Esophagus (tissue), 2 donors: ENCODE results near the gene HINT2. TPM values are rescaled to one million over a fixed set of nuclear protein-coding genes. Genes with fewer than 3 reads are reported as not detected.

Experiments
- H3K27ac ChIP-seq, 2 donors: one replicate each; pipeline ENCODE4 v1.5.1; 2013; ENCODE audit warnings: low read depth in 2 of 2, mild to moderate bottlenecking in 2 of 2, inconsistent platforms in 1 of 2, low read length in 1 of 2, moderate library complexity in 1 of 2
- H3K27me3 ChIP-seq, 2 donors: one replicate each; pipeline ENCODE4 v1.6.1; 2013; ENCODE audit warnings: low read length in 2 of 2, control low read depth in 1 of 2, mild to moderate bottlenecking in 1 of 2; ENCODE audit not compliant: insufficient read depth in 2 of 2, control insufficient read depth in 1 of 2
- H3K36me3 ChIP-seq, 2 donors: one replicate each; pipeline ENCODE4 v1.6.1; 2013; ENCODE audit warnings: low read length in 1 of 2; ENCODE audit not compliant: control insufficient read depth in 2 of 2, insufficient read depth in 2 of 2
- H3K4me1 ChIP-seq, 2 donors: one replicate each; pipeline ENCODE4 v1.6.1; 2013; ENCODE audit warnings: low read length in 1 of 2; ENCODE audit not compliant: control insufficient read depth in 2 of 2, insufficient read depth in 2 of 2
- H3K4me3 ChIP-seq, 2 donors: one replicate each; pipeline ENCODE4 v1.5.1; 2013; ENCODE audit warnings: low read length in 2 of 2, mild to moderate bottlenecking in 2 of 2, low read depth in 1 of 2, moderate library complexity in 1 of 2
- H3K9me3 ChIP-seq, 2 donors: one replicate each; pipeline ENCODE4 v1.6.1; 2013; ENCODE audit warnings: mild to moderate bottlenecking in 2 of 2, low read depth in 1 of 2, low read length in 1 of 2, moderate library complexity in 1 of 2; ENCODE audit not compliant: control insufficient read depth in 2 of 2, insufficient read depth in 1 of 2
- WGBS, 2 donors: extraction: QIAGEN DNeasy Blood & Tissue Kit; methylation state at CpG; one replicate each; pipeline ENCODE4 v1.1.7; 2013; 5-methylcytosine and 5-hydroxymethylcytosine counted together
- polyA plus RNA-seq, 2 donors: library from polyadenylated mRNA; stranded (reverse); fragments of 200-250 nt; gene quantifications; one replicate each; pipeline ENCODE4 v1.2.3, GENCODE V29; 2013
- donor health status: healthy with polysubstance abuse.
- donor health status: Bipolar disorder and iron deficiency.

HINT2 gene
- polyA plus RNA-seq, 2 donors, result 43.1 to 45.0 TPM

DNA sequence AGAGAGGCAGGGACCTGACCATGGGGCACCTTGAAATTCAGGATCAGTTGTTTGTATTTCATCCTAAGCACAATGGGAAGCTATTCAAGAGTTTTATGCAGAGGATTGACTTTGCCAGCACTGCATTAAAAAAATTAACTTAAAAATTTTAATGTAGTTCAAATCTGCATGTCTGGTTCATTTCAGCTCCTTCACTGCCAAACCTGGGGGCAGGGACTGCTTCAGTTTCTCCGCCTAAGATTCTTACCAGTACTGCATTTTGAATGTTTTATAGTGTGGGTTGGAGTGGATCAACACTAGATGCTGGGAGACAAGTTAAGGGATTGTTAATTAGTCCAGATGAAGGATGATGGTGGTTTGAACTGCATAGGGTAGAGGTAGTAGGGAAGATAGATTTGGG lies 45.1 kb downstream of the HINT2 start:
- 97 to 98% methylated on average over 1 of the region's 1 CpG for WGBS, 2 donors
- Histone ChIP-seq H3K36me3 (no peaks in the 10 kb centered on the region), H3K27me3 (no peaks in the 10 kb centered on the region), H3K4me3 (no peak overlapping the region), H3K27ac (no peak overlapping the region), H3K9me3 (no peaks in the 10 kb centered on the region), H3K4me1 (no peaks in the 10 kb centered on the region)

- Histone ChIP-seq H3K27me3 (no peaks in the 10 kb centered on the region), H3K9me3 (no peaks in the 10 kb centered on the region), H3K27ac (no peak overlapping the region), H3K4me1 (no peaks in the 10 kb centered on the region), H3K36me3 (no peaks in the 10 kb centered on the region), H3K4me3 (no peak overlapping the region)
- 74 to 87% methylated on average over 1 of the region's 1 CpG for WGBS, 2 donors
Observed at GRCh38 chr9:35767458-35767857, 47.4 kb downstream of the HINT2 start.

DNA sequence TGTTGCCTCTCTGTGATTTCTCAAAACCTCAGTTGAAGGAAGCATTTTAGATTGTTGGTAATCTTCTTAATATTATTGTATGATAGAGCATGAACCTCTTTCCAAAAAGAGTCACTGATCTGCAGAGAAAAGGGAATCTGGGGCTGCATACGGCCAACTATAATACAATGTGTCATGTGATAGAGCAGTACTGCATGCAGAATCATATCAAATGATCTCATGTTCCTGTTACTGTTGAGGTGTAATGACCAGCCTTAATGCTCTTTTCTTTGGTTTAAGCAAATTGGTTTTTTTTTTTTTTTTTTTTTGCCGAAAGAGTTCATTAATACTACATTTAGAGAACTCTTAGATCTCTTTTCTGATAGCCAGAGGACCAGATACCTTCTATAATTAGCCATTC lies 47.8 kb downstream of the HINT2 start:
- H3K4me1 ChIP-seq, result no peaks in the 10 kb centered on the region
- H3K27ac ChIP-seq, result no peak overlapping the region
- H3K36me3 ChIP-seq, result no peaks in the 10 kb centered on the region
- 91 to 92% methylated on average over 2 of the region's 2 CpGs for WGBS, 2 donors
- H3K4me3 ChIP-seq, result no peak overlapping the region
- no peaks in the 10 kb centered on the region for H3K9me3 ChIP-seq
- no peaks in the 10 kb centered on the region for H3K27me3 ChIP-seq

GRCh38 chr9:35763803-35764202 lies 51.0 kb downstream of the HINT2 start:
- peaks cover 0 to 2% of the 10 kb centered on the region in 2 donors for H3K36me3 ChIP-seq
- no peak overlapping the region for H3K4me3 ChIP-seq
- H3K4me1 ChIP-seq, result no peaks in the 10 kb centered on the region
- no peaks in the 10 kb centered on the region for H3K9me3 ChIP-seq
- H3K27me3 ChIP-seq, result no peaks in the 10 kb centered on the region
- no peak overlapping the region for H3K27ac ChIP-seq
- WGBS, 2 donors, result 95 to 100% methylated on average over 1 of the region's 1 CpG

GRCh38 chr9:35763181-35763580 lies 51.7 kb downstream of the HINT2 start:
- Histone ChIP-seq H3K9me3 (no peaks in the 10 kb centered on the region), H3K4me1 (no peaks in the 10 kb centered on the region), H3K27me3 (no peaks in the 10 kb centered on the region), H3K36me3 (peaks cover 0 to 2% of the 10 kb centered on the region in 2 donors), H3K27ac (no peak overlapping the region), H3K4me3 (no peak overlapping the region)
- 46 to 72% methylated on average over 2 of the region's 2 CpGs for WGBS, 2 donors

Other genes with a start within 250 kb of the HINT2 start
- gene TESK1, start 209.8 kb downstream of the HINT2 start, polyA plus RNA-seq, result 10 to 100 TPM; 15.3 to 22.7 TPM
- gene CD72, start 196.6 kb downstream of the HINT2 start, polyA plus RNA-seq, result under 1 TPM; 0.26 to 0.29 TPM
- gene SIT1, start 164.1 kb downstream of the HINT2 start, polyA plus RNA-seq, result under 1 TPM; 0.75 to 0.88 TPM
- gene RMRP, start 157.0 kb downstream of the HINT2 start, polyA plus RNA-seq, result 100 to 1,000 TPM in 1 of 2 donors, 1 to 10 TPM in 1; 3.3 to 333 TPM
- 10 to 100 TPM; 17.3 to 21.1 TPM for gene CCDC107, start 156.8 kb downstream of the HINT2 start, polyA plus RNA-seq
- 1 to 10 TPM; 2.4 to 4.0 TPM for gene ARHGEF39, start 149.8 kb downstream of the HINT2 start, polyA plus RNA-seq
- under 1 TPM; 0.18 to 0.94 TPM for gene CA9, start 141.1 kb downstream of the HINT2 start, polyA plus RNA-seq
- gene TPM2, start 125.1 kb downstream of the HINT2 start, polyA plus RNA-seq, result 1,000 to 10,000 TPM; 1,007 to 1,288 TPM
- gene TLN1, start 82.8 kb downstream of the HINT2 start, polyA plus RNA-seq, result 10 to 100 TPM; 53.2 to 89.5 TPM
- gene CREB3, start 82.4 kb downstream of the HINT2 start, polyA plus RNA-seq, result 10 to 100 TPM; 10.5 to 13.6 TPM
- gene GBA2, start 65.8 kb downstream of the HINT2 start, polyA plus RNA-seq, result 10 to 100 TPM; 26.7 to 45.8 TPM
- 1 to 10 TPM; 5.3 to 6.3 TPM for gene RGP1, start 65.8 kb downstream of the HINT2 start, polyA plus RNA-seq
- gene MSMP, start 60.8 kb downstream of the HINT2 start, polyA plus RNA-seq, result under 1 TPM in 1 of 2 donors, not detected in 1; 0.06 TPM
- 1 to 10 TPM; 3.8 to 5.1 TPM for gene NPR2, start 23.5 kb downstream of the HINT2 start, polyA plus RNA-seq
- under 1 TPM; 0.52 to 0.57 TPM for gene SPAG8, start 2.8 kb downstream of the HINT2 start, polyA plus RNA-seq
- gene FAM221B, start 13.7 kb upstream of the HINT2 start, polyA plus RNA-seq, result not detected
- gene TMEM8B, start 14.2 kb upstream of the HINT2 start, polyA plus RNA-seq, result 1 to 10 TPM; 2.2 to 3.0 TPM
- gene OR13J1, start 55.4 kb upstream of the HINT2 start, polyA plus RNA-seq, result not detected
- gene HRCT1, start 91.2 kb upstream of the HINT2 start, polyA plus RNA-seq, result under 1 TPM; 0.61 to 0.94 TPM
- under 1 TPM; 0.29 to 0.33 TPM for gene SPAAR, start 94.4 kb upstream of the HINT2 start, polyA plus RNA-seq
- not detected for gene OR2S2, start 143.1 kb upstream of the HINT2 start, polyA plus RNA-seq
- gene RECK, start 221.9 kb upstream of the HINT2 start, polyA plus RNA-seq, result 1 to 10 TPM; 1.0 to 1.5 TPM